Naive thymus-derived CD4-positive, alpha-beta T cell (primary cell): ENCODE measurements around the gene TMEM61. TPM values are rescaled to one million over a fixed set of nuclear protein-coding genes. Genes with fewer than 3 reads are reported as not detected.
A peak's percentile ranks its signal among the peaks of the same experiment; 100 is the strongest.

Experiments
- ATAC-seq: fragments of 150-1000 bp; cut with Tn5 transposase; 2 replicates; pipeline ENCODE4 v1.10.0; 2021; ENCODE audit warnings: mild to moderate bottlenecking, moderate library complexity
- CTCF ChIA-PET: fragments of 350-600 bp; sonication (Branson Sonifier 250); formaldehyde crosslinking; loops from one replicate; lab custom pipeline; 2021; ENCODE audit warnings: antibody characterized with exemption; lab: Charles Lee
- POLR2A ChIA-PET: fragments of 350-600 bp; sonication (Branson Sonifier 250); formaldehyde crosslinking; loops from one replicate; lab custom pipeline; 2021; ENCODE audit warnings: antibody characterized with exemption, inconsistent platforms; lab: Charles Lee
- DNase-seq, 9 donors: peaks; one replicate each; pipeline versions ENCODE4 v3.0.0 to v3.0.0-alpha.2; 2020 to 2022; ENCODE audit warnings: mixed read lengths in 1 of 9
- H3K27ac ChIP-seq: one replicate; pipeline ENCODE4 v1.7.0; 2013; ENCODE audit warnings: mild to moderate bottlenecking, low read depth, low read length, moderate library complexity
- H3K27me3 ChIP-seq, 2 donors: one replicate each; pipeline ENCODE4 v1.7.0; 2013; ENCODE audit warnings: low read length in 2 of 2, mild to moderate bottlenecking in 2 of 2, moderate library complexity in 2 of 2; ENCODE audit not compliant: control insufficient read depth in 2 of 2, insufficient read depth in 2 of 2
- H3K36me3 ChIP-seq, 3 experiments: 1 replicate in 2 of 3; 2 replicates in 1 of 3; pipeline ENCODE4 v1.7.0; 2013; ENCODE audit warnings: low read length in 3 of 3, mild to moderate bottlenecking in 3 of 3, moderate library complexity in 1 of 3; ENCODE audit not compliant: insufficient read depth in 3 of 3, control insufficient read depth in 2 of 3
- H3K4me1 ChIP-seq, 2 donors: one replicate each; pipeline ENCODE4 v1.7.0; 2013; ENCODE audit warnings: low read length in 2 of 2, mild to moderate bottlenecking in 2 of 2, moderate library complexity in 1 of 2; ENCODE audit not compliant: control insufficient read depth in 2 of 2, insufficient read depth in 2 of 2
- H3K4me3 ChIP-seq: 2 replicates; pipeline ENCODE4 v1.7.0; 2013; ENCODE audit warnings: mild to moderate bottlenecking, low read length
- H3K9me3 ChIP-seq, 3 experiments: 1 replicate in 2 of 3; 2 replicates in 1 of 3; pipeline ENCODE4 v1.7.0; 2013; ENCODE audit warnings: low read length in 3 of 3; ENCODE audit not compliant: control insufficient read depth in 2 of 3
- H3K27ac Mint-ChIP-seq, 9 donors: one replicate each; pipeline ENCODE4 v1.8.0; 2020 to 2022; ENCODE audit warnings: mixed read lengths in 9 of 9, mild to moderate bottlenecking in 8 of 9, moderate library complexity in 5 of 9, inconsistent platforms in 2 of 9
- H3K27me3 Mint-ChIP-seq, 5 donors: one replicate each; pipeline ENCODE4 v1.8.0; 2021 to 2022; ENCODE audit warnings: mixed read lengths in 5 of 5, mild to moderate bottlenecking in 1 of 5
- H3K36me3 Mint-ChIP-seq, 5 donors: one replicate each; pipeline ENCODE4 v1.8.0; 2020 to 2022; ENCODE audit warnings: mixed read lengths in 5 of 5, mild to moderate bottlenecking in 3 of 5, inconsistent platforms in 1 of 5
- H3K4me1 Mint-ChIP-seq, 7 donors: one replicate each; pipeline ENCODE4 v1.8.0; 2020 to 2022; ENCODE audit warnings: mixed read lengths in 7 of 7, mild to moderate bottlenecking in 3 of 7, inconsistent platforms in 1 of 7
- H3K4me3 Mint-ChIP-seq, 10 donors: one replicate each; pipeline ENCODE4 v1.8.0; 2020 to 2022; ENCODE audit warnings: mild to moderate bottlenecking in 10 of 10, mixed read lengths in 10 of 10, moderate library complexity in 6 of 10, inconsistent platforms in 2 of 10
- H3K9me3 Mint-ChIP-seq, 11 donors: one replicate each; pipeline ENCODE4 v1.8.0; 2020 to 2022; ENCODE audit warnings: mixed read lengths in 11 of 11, mild to moderate bottlenecking in 4 of 11, inconsistent platforms in 1 of 11, moderate library complexity in 1 of 11
- intact Hi-C, 2 donors: fragments of 100-400 bp; cut with micrococcal nuclease; formaldehyde crosslinking; loops; one replicate each; pipeline ENCODE4 v1.15.1; 2023
- polyA plus RNA-seq, 2 donors: library from polyadenylated mRNA; unstranded; fragments of 300-500 nt; fragmentation: Illumina TruSeq; gene quantifications; one replicate each; pipeline ENCODE4 v1.2.3, GENCODE V29; 2021
- total RNA-seq, 6 experiments: library from RNA in 5 of 6; stranded (reverse) in 5 of 6; gene quantifications; 1 replicate in 5 of 6; 2 replicates in 1 of 6; pipeline ENCODE4 v1.2.3 and lab custom pipeline; 2021 to 2026

Gene TMEM61
- total and polyA plus RNA-seq, 7 experiments from 2014 or later: not detected

GRCh38 chr1:54990916-54991315, 10.5 kb downstream of the TMEM61 start:
- Histone ChIP-seq H3K27ac (no peak overlapping the region), H3K36me3 (no peaks in the 10 kb centered on the region), H3K27me3 (no peaks in the 10 kb centered on the region), H3K4me3 (no peak overlapping the region), H3K9me3 (no peaks in the 10 kb centered on the region), H3K4me1 (peaks cover 2 to 8% of the 10 kb centered on the region in 2 donors)
- no peak overlapping the region for H3K27ac Mint-ChIP-seq
- peaks cover 0 to 3% (median 0%) of the 10 kb centered on the region in 5 donors for H3K36me3 Mint-ChIP-seq
- ChIA-PET POLR2A (no interaction called here), CTCF (no interaction called here)
- H3K4me1 Mint-ChIP-seq: peaks cover 7 to 11% (median 9%) of the 10 kb centered on the region in 7 donors
- H3K9me3 Mint-ChIP-seq: peaks cover 0 to 3% (median 0%) of the 10 kb centered on the region in 11 donors
- H3K27me3 Mint-ChIP-seq: peaks cover 5 to 12% (median 11%) of the 10 kb centered on the region in 5 donors
- intact Hi-C loops: no loop called here
- no peak for ATAC-seq
- no peak overlapping the region for H3K4me3 Mint-ChIP-seq
- DNase-seq: no peak

- H3K27ac ChIP-seq: no peak overlapping the region
- no peaks in the 10 kb centered on the region for H3K27me3 ChIP-seq
- Mint-ChIP-seq H3K36me3 (peaks cover 0 to 4% (median 0%) of the 10 kb centered on the region in 5 donors), H3K27me3 (peaks cover 12 to 21% (median 20%) of the 10 kb centered on the region in 5 donors), H3K9me3 (peaks cover 0 to 5% (median 0%) of the 10 kb centered on the region in 11 donors), H3K4me3 (no peak overlapping the region), H3K4me1 (peaks cover 13 to 21% (median 17%) of the 10 kb centered on the region in 7 donors), H3K27ac (no peak overlapping the region)
- ATAC-seq (no peak), DNase-seq (no peak)
- peaks cover 11 to 13% of the 10 kb centered on the region in 2 donors for H3K4me1 ChIP-seq
- H3K4me3 ChIP-seq: no peak overlapping the region
- intact Hi-C loops: no loop called here
- no peaks in the 10 kb centered on the region for H3K9me3 ChIP-seq
- no peaks in the 10 kb centered on the region for H3K36me3 ChIP-seq
- POLR2A ChIA-PET: no interaction called here
- CTCF ChIA-PET: no interaction called here
Measured at GRCh38 chr1:54991939-54992338, 11.5 kb downstream of the TMEM61 start.

GRCh38 chr1:54993140-54993539, 12.7 kb downstream of the TMEM61 start:
- no peak overlapping the region for H3K27ac ChIP-seq
- H3K9me3 ChIP-seq: no peaks in the 10 kb centered on the region
- Mint-ChIP-seq H3K27ac (no peak overlapping the region), H3K27me3 (peaks cover 21 to 33% (median 31%) of the 10 kb centered on the region in 5 donors), H3K4me1 (peaks cover 17 to 27% (median 22%) of the 10 kb centered on the region in 7 donors), H3K36me3 (peaks cover 0 to 4% (median 0%) of the 10 kb centered on the region in 5 donors), H3K9me3 (peaks cover 0 to 5% (median 0%) of the 10 kb centered on the region in 11 donors), H3K4me3 (no peak overlapping the region)
- CTCF ChIA-PET: no interaction called here
- no peaks in the 10 kb centered on the region for H3K36me3 ChIP-seq
- POLR2A ChIA-PET: no interaction called here
- DNase-seq: no peak
- intact Hi-C loops: no loop called here
- no peaks in the 10 kb centered on the region for H3K27me3 ChIP-seq
- peaks cover 13 to 14% of the 10 kb centered on the region in 2 donors for H3K4me1 ChIP-seq
- H3K4me3 ChIP-seq: no peak overlapping the region
- no peak for ATAC-seq

- Histone ChIP-seq H3K27me3 (no peaks in the 10 kb centered on the region), H3K27ac (no peak overlapping the region), H3K4me1 (peaks cover 13 to 14% of the 10 kb centered on the region in 2 donors), H3K4me3 (no peak overlapping the region), H3K36me3 (no peaks in the 10 kb centered on the region), H3K9me3 (no peaks in the 10 kb centered on the region)
- Mint-ChIP-seq H3K27me3 (peaks cover 21 to 40% (median 35%) of the 10 kb centered on the region in 5 donors), H3K4me1 (peaks cover 17 to 27% (median 22%) of the 10 kb centered on the region in 7 donors), H3K4me3 (no peak overlapping the region), H3K36me3 (peaks cover 0 to 4% (median 0%) of the 10 kb centered on the region in 5 donors), H3K9me3 (peaks cover 0 to 5% (median 0%) of the 10 kb centered on the region in 11 donors), H3K27ac (no peak overlapping the region)
- CTCF ChIA-PET: no interaction called here
- intact Hi-C loops: no loop called here
- POLR2A ChIA-PET: interaction anchor here (0.6 kb wide), 1 partner anchor 10 kb away, joined by 4 read pairs; no protein-coding TSS in a partner anchor
- no peak for DNase-seq
- ATAC-seq: no peak
Measured at GRCh38 chr1:54994355-54994990, 14.0 kb downstream of the TMEM61 start.

- Mint-ChIP-seq H3K4me1 (peaks cover 17 to 27% (median 22%) of the 10 kb centered on the region in 7 donors), H3K9me3 (peaks cover 0 to 5% (median 0%) of the 10 kb centered on the region in 11 donors), H3K4me3 (peak overlapping the region in 8 of 10 donors; percentile 27 to 76 (median 42)), H3K27me3 (peaks cover 21 to 46% (median 40%) of the 10 kb centered on the region in 5 donors), H3K27ac (peak overlapping the region in 4 of 9 donors; percentile 2 to 71 (median 16)), H3K36me3 (peaks cover 0 to 4% (median 0%) of the 10 kb centered on the region in 5 donors)
- Histone ChIP-seq H3K36me3 (no peaks in the 10 kb centered on the region), H3K27me3 (no peaks in the 10 kb centered on the region), H3K4me3 (no peak overlapping the region), H3K9me3 (no peaks in the 10 kb centered on the region), H3K27ac (no peak overlapping the region), H3K4me1 (peaks cover 13 to 14% of the 10 kb centered on the region in 2 donors)
- ChIA-PET CTCF (no interaction called here), POLR2A (no interaction called here)
- ATAC-seq (no peak), DNase-seq (no peak)
- intact Hi-C loops: no loop called here
Measured at GRCh38 chr1:54995013-54995760, 14.8 kb downstream of the TMEM61 start.

- intact Hi-C loops: loop anchor here (1.0 to 2.0 kb wide), 3 partner anchors 46 to 323 kb away; no protein-coding TSS in a partner anchor
- H3K4me1 ChIP-seq: peaks cover 13 to 14% of the 10 kb centered on the region in 2 donors
- peak overlapping the region; percentile 35 for H3K4me3 ChIP-seq
- Mint-ChIP-seq H3K9me3 (peaks cover 0 to 5% (median 0%) of the 10 kb centered on the region in 11 donors), H3K27ac (peak overlapping the region in 5 of 9 donors; percentile 2 to 70 (median 17)), H3K4me1 (peaks cover 17 to 27% (median 22%) of the 10 kb centered on the region in 7 donors), H3K4me3 (peak overlapping the region in 7 of 10 donors; percentile 26 to 76 (median 48)), H3K27me3 (peaks cover 21 to 46% (median 41%) of the 10 kb centered on the region in 5 donors), H3K36me3 (peaks cover 0 to 4% (median 0%) of the 10 kb centered on the region in 5 donors)
- ChIA-PET CTCF (interaction anchor here (1.0 kb wide), 1 partner anchor 193 kb away, joined by 5 read pairs; no protein-coding TSS in a partner anchor), POLR2A (no interaction called here)
- DNase-seq: peak in 6 of 9 donors; percentile 10 to 30 (median 24)
- H3K9me3 ChIP-seq: no peaks in the 10 kb centered on the region
- H3K27me3 ChIP-seq: no peaks in the 10 kb centered on the region
- no peaks in the 10 kb centered on the region for H3K36me3 ChIP-seq
- H3K27ac ChIP-seq: no peak overlapping the region
- ATAC-seq: peak; percentile 69
Measured at GRCh38 chr1:54995835-54996234, 15.4 kb downstream of the TMEM61 start.
